SK-N-SH (cell line): Measurements from ENCODE around the gene HIPK3. TPM values are rescaled to one million over a fixed set of nuclear protein-coding genes. Genes with fewer than 3 reads are reported as not detected.
A peak's percentile ranks its signal among the peaks of the same experiment; 100 is the strongest.

Experiments
- CTCF ChIA-PET: fragments of 300-600, 350-600 bp; formaldehyde crosslinking; extraction: SDS; loops from one replicate; lab custom pipeline; 2021; lab: Yijun Ruan, JAX
- POLR2A ChIA-PET: fragments of 350-600 bp; sonication (Branson Sonifier 250); formaldehyde crosslinking; extraction: SDS; loops from one replicate; lab custom pipeline; 2020; ENCODE audit warnings: antibody characterized with exemption, inconsistent platforms; lab: Yijun Ruan, JAX
- DNase-seq: peaks from one replicate; pipeline ENCODE4 v3.0.0; 2012
- H2AFZ ChIP-seq: fragments of 200-600 bp; sonication (generic); 2 replicates; pipeline ENCODE4 v1.8.1; 2016; ENCODE audit warnings: antibody characterized with exemption, mild to moderate bottlenecking, low read depth
- H3F3A ChIP-seq: fragments of 200-600 bp; sonication (generic); replicated peaks from 2 replicates; pipeline ENCODE3; 2016; ENCODE audit warnings: antibody characterized with exemption, mild to moderate bottlenecking; ENCODE audit not compliant: insufficient read depth
- H3K27ac ChIP-seq, 2 experiments: fragments of 200-500 bp in 1 of 2; fragments of 200-600 bp in 1 of 2; sonication (Bioruptor generic) in 1 of 2; sonication (generic), shearing (Covaris generic) in 1 of 2; 2 replicates each; pipeline versions ENCODE4 v1.5.1 to v1.6.1; 2014 to 2016; ENCODE audit warnings: low read depth in 2 of 2, inconsistent platforms in 1 of 2, low read length in 1 of 2, mild to moderate bottlenecking in 1 of 2, mixed read lengths in 1 of 2
- H3K27me3 ChIP-seq: fragments of 200-600 bp; sonication (generic), shearing (Covaris generic); 2 replicates; pipeline ENCODE4 v1.6.1; 2016; ENCODE audit warnings: mixed run types; ENCODE audit not compliant: insufficient read depth
- H3K36me3 ChIP-seq, 2 experiments: fragments of 200-500 bp in 1 of 2; fragments of 200-600 bp in 1 of 2; sonication (Bioruptor generic) in 1 of 2; sonication (generic) in 1 of 2; replicated peaks in 1 of 2; 2 replicates each; pipeline versions ENCODE3 to v1.5.1; 2014 to 2016; ENCODE audit warnings: low read length in 1 of 2, mild to moderate bottlenecking in 1 of 2; ENCODE audit not compliant: insufficient read depth in 2 of 2, control insufficient read depth in 1 of 2
- H3K4me1 ChIP-seq, 2 experiments: fragments of 200-500 bp in 1 of 2; fragments of 200-600 bp in 1 of 2; sonication (Bioruptor generic) in 1 of 2; sonication (generic), shearing (Covaris generic) in 1 of 2; 2 replicates each; pipeline versions ENCODE4 v1.5.1 to v1.6.1; 2014 to 2016; ENCODE audit warnings: low read depth in 1 of 2, low read length in 1 of 2, mixed run types in 1 of 2; ENCODE audit not compliant: insufficient read depth in 2 of 2, control insufficient read depth in 1 of 2
- H3K4me2 ChIP-seq: fragments of 200-600 bp; sonication (generic), shearing (Covaris generic); 2 replicates; pipeline ENCODE4 v1.6.1; 2017; ENCODE audit warnings: mixed run types
- H3K4me3 ChIP-seq, 2 experiments: fragments of 200-500 bp in 1 of 2; fragments of 200-600 bp in 1 of 2; sonication (Bioruptor generic) in 1 of 2; sonication (generic), shearing (Covaris generic) in 1 of 2; 2 replicates each; pipeline versions ENCODE4 v1.5.1 to v1.8.1; 2014 to 2016; ENCODE audit warnings: low read depth in 2 of 2, inconsistent platforms in 1 of 2, low read length in 1 of 2, mild to moderate bottlenecking in 1 of 2, mixed read lengths in 1 of 2, moderate library complexity in 1 of 2
- H3K79me2 ChIP-seq: fragments of 200-600 bp; sonication (generic); 2 replicates; pipeline ENCODE4 v1.8.1; 2017; ENCODE audit warnings: mild to moderate bottlenecking; ENCODE audit not compliant: insufficient read depth
- H3K9ac ChIP-seq: fragments of 200-600 bp; sonication (generic); 2 replicates; pipeline ENCODE4 v1.6.1; 2017; ENCODE audit warnings: mixed run types
- H3K9me2 ChIP-seq: fragments of 200-600 bp; sonication (generic); 2 replicates; pipeline ENCODE4 v1.6.1; 2017; ENCODE audit warnings: mixed run types
- H3K9me3 ChIP-seq: fragments of 200-600 bp; sonication (generic); 2 replicates; pipeline ENCODE4 v1.6.1; 2017; ENCODE audit warnings: mixed run types, mild to moderate bottlenecking, moderate library complexity
- H4K20me1 ChIP-seq: fragments of 200-600 bp; sonication (generic); 2 replicates; pipeline ENCODE4 v1.6.1; 2017; ENCODE audit warnings: mild to moderate bottlenecking, mixed run types; ENCODE audit not compliant: insufficient read depth
- CHD2 ChIP-seq: fragments of 150-350 bp; IDR thresholded peaks from 2 replicates; pipeline ENCODE4 v1.6.1; 2018; ENCODE audit warnings: low read length; ENCODE audit not compliant: partially characterized antibody
- ELF1 ChIP-seq: IDR thresholded peaks from 2 replicates; pipeline ENCODE4 v1.4.0; 2012
- EZH2phosphoT487 ChIP-seq: fragments of 200-600 bp; sonication (generic); IDR thresholded peaks from 2 replicates; pipeline ENCODE4 v1.6.1; 2017; ENCODE audit warnings: low read depth, mixed run types, mild to moderate bottlenecking, antibody characterized with exemption, moderate library complexity, borderline replicate concordance
- FOSL2 ChIP-seq: IDR thresholded peaks from 2 replicates; pipeline ENCODE4 v1.4.0; 2012; ENCODE audit warnings: low read depth, mild to moderate bottlenecking, moderate library complexity, borderline replicate concordance
- FOXM1 ChIP-seq: IDR thresholded peaks from 2 replicates; pipeline ENCODE4 v1.4.0; 2012; ENCODE audit warnings: low read depth, mild to moderate bottlenecking
- GABPA ChIP-seq: IDR thresholded peaks from 2 replicates; pipeline ENCODE4 v1.4.0; 2012; ENCODE audit warnings: low read depth, mild to moderate bottlenecking
- IRF3 ChIP-seq: fragments of 150-350 bp; IDR thresholded peaks from 2 replicates; pipeline ENCODE4 v1.6.1; 2016; ENCODE audit warnings: mild to moderate bottlenecking, low read depth, low read length
- JUND ChIP-seq: IDR thresholded peaks from 2 replicates; pipeline ENCODE4 v1.4.0; 2012
- MEF2A ChIP-seq: IDR thresholded peaks from 2 replicates; pipeline ENCODE4 v1.4.0; 2012; ENCODE audit warnings: low read depth, borderline replicate concordance
- NFIC ChIP-seq: IDR thresholded peaks from 2 replicates; pipeline ENCODE4 v1.4.0; 2012; ENCODE audit warnings: borderline replicate concordance
- NRF1 ChIP-seq: IDR thresholded peaks from 2 replicates; pipeline ENCODE4 v1.6.1; 2012; ENCODE audit warnings: low read depth, mild to moderate bottlenecking, low read length
- POLR2AphosphoS5 ChIP-seq: IDR thresholded peaks from 2 replicates; pipeline ENCODE4 v1.6.1; 2012; ENCODE audit warnings: low read depth, low read length
- RAD21 ChIP-seq: IDR thresholded peaks from 2 replicates; pipeline ENCODE4 v1.6.1; 2012; ENCODE audit warnings: mild to moderate bottlenecking, low read length
- RCOR1 ChIP-seq: fragments of 150-350 bp; IDR thresholded peaks from 2 replicates; pipeline ENCODE4 v1.6.1; 2017; ENCODE audit warnings: antibody characterized with exemption, low read length
- RFX5 ChIP-seq: IDR thresholded peaks from 2 replicates; pipeline ENCODE4 v1.6.1; 2012; ENCODE audit warnings: mild to moderate bottlenecking, improper control_type of control experiment, low read length
- SMC3 ChIP-seq: IDR thresholded peaks from 2 replicates; pipeline ENCODE4 v1.6.1; 2012; ENCODE audit warnings: low read depth, low read length, improper control_type of control experiment
- TCF12 ChIP-seq: IDR thresholded peaks from 2 replicates; pipeline ENCODE4 v1.4.0; 2012
- TEAD4 ChIP-seq: IDR thresholded peaks from 2 replicates; pipeline ENCODE4 v1.4.0; 2012; ENCODE audit warnings: mild to moderate bottlenecking, borderline replicate concordance; ENCODE audit not compliant: insufficient read depth
- YY1 ChIP-seq: IDR thresholded peaks from 2 replicates; pipeline ENCODE4 v1.4.0; 2012; ENCODE audit warnings: low read depth, mild to moderate bottlenecking
- WGBS: methylation state at CpG from one replicate; pipeline ENCODE4 v1.1.6; 2017; ENCODE audit warnings: low lambda C conversion rate; 5-methylcytosine and 5-hydroxymethylcytosine counted together
- polyA plus RNA-seq, 3 experiments: library from polyadenylated mRNA; depleted of rRNA; stranded (reverse); fragments of >200 nt; gene quantifications; 2 replicates each; pipeline ENCODE4 v1.2.3, GENCODE V29; 2012
- TF ChIP-seq, protein P1 (sequence below): IDR thresholded peaks from 2 replicates; pipeline ENCODE4 v1.4.0; 2012; ENCODE audit warnings: low read depth
- TF ChIP-seq, protein P2 (sequence below): IDR thresholded peaks from 2 replicates; pipeline ENCODE4 v1.4.0; 2012; ENCODE audit warnings: low read depth, borderline replicate concordance
- TF ChIP-seq, protein P3 (sequence below): fragments of 200-600 bp; sonication (generic); IDR thresholded peaks from 2 replicates; pipeline ENCODE4 v1.6.1; 2017; ENCODE audit warnings: antibody characterized with exemption, mild to moderate bottlenecking, moderate library complexity
- TF ChIP-seq, protein P4 (sequence below): fragments of 150-350 bp; IDR thresholded peaks from 2 replicates; pipeline ENCODE4 v1.6.1; 2017; ENCODE audit warnings: antibody characterized with exemption, low read length, low read depth, borderline replicate concordance

HIPK3 gene
- polyA plus RNA-seq, 1 of the 3 experiments (the other 2 are of a cell fraction) = 5.2 TPM

DNA sequence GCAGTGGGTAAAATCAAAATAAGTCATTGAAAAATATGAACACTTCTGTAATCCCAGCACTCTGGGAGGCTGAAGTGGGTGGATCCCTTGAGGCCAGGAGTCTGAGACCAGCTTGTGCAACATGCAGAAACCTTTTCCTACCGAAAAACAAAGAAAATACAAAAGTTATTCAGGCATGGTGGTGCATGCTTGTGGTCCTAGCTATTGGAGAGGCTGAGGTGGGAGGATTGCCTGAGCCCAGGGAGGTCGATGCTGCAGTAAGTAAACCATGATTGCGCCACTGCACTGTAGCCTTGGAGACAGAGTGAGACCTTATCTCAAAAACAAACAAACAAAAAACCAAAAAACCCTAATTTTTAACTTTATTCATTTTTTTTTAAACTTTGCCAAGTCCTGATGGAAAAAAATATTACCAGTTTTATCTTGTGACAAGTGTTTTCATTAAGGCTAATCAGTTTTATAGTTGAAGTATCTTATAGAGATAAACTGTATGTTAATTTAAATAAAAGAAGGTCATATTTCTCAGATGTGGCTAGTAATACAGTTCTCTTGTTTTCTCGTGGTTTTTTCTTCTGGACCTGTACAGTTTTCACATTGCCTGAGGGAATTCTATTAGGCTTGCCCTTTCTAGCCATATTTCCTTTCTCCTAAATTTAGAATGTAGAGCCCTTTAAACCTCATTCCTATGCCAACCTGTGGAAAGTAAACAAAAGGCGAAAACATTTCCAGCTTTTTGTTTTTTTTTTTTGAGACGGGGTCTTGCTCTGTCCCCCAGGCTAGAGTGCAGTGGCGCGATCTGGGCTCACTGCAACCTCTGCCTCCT lies 9.4 kb downstream of the HIPK3 start (continued):
- TF ChIP-seq, protein P1, sequence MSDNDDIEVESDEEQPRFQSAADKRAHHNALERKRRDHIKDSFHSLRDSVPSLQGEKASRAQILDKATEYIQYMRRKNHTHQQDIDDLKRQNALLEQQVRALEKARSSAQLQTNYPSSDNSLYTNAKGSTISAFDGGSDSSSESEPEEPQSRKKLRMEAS = no peak
- TF ChIP-seq POLR2AphosphoS5 (no peak), IRF3 (no peak), YY1 (no peak), TEAD4 (no peak), ELF1 (no peak)

- H3K27me3 ChIP-seq = no peaks in the 10 kb centered on the region
- peaks cover 2 to 24% of the 10 kb centered on the region in 2 experiments; a peak in 2 of 4 replicates for H3K4me1 ChIP-seq
- H3K9me2 ChIP-seq = no peaks in the 10 kb centered on the region
- WGBS = 78% methylated on average over 4 of the region's 4 CpGs
- H2AFZ ChIP-seq = no peak overlapping the region
- H3K4me3 ChIP-seq = no peak overlapping the region
- POLR2A ChIA-PET = no interaction called here
- CTCF ChIA-PET = interaction anchor here (1.6 kb wide), 1 partner anchor 11 kb away, joined by 5 read pairs; no protein-coding TSS in a partner anchor
- peaks cover 98% of the 10 kb centered on the region for H3K79me2 ChIP-seq
- H3K36me3 ChIP-seq = no peaks in the 10 kb centered on the region
- peaks cover 12% of the 10 kb centered on the region for H3F3A ChIP-seq
- H3K9ac ChIP-seq = no peak overlapping the region
- peak overlapping the region; percentile 42; the same call in 1 of the 2 replicates for H3K4me2 ChIP-seq
- no peak for DNase-seq
- no peaks in the 10 kb centered on the region for H3K9me3 ChIP-seq
- peaks cover 91% of the 10 kb centered on the region for H4K20me1 ChIP-seq
- H3K27ac ChIP-seq = peak overlapping the region in 1 of 2 experiments; percentile 53; a peak in 1 of 4 replicates
- TF ChIP-seq, protein P2, sequence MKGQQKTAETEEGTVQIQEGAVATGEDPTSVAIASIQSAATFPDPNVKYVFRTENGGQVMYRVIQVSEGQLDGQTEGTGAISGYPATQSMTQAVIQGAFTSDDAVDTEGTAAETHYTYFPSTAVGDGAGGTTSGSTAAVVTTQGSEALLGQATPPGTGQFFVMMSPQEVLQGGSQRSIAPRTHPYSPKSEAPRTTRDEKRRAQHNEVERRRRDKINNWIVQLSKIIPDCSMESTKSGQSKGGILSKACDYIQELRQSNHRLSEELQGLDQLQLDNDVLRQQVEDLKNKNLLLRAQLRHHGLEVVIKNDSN = no peak
- no peak for TF ChIP-seq RFX5
- TF ChIP-seq, protein P3, sequence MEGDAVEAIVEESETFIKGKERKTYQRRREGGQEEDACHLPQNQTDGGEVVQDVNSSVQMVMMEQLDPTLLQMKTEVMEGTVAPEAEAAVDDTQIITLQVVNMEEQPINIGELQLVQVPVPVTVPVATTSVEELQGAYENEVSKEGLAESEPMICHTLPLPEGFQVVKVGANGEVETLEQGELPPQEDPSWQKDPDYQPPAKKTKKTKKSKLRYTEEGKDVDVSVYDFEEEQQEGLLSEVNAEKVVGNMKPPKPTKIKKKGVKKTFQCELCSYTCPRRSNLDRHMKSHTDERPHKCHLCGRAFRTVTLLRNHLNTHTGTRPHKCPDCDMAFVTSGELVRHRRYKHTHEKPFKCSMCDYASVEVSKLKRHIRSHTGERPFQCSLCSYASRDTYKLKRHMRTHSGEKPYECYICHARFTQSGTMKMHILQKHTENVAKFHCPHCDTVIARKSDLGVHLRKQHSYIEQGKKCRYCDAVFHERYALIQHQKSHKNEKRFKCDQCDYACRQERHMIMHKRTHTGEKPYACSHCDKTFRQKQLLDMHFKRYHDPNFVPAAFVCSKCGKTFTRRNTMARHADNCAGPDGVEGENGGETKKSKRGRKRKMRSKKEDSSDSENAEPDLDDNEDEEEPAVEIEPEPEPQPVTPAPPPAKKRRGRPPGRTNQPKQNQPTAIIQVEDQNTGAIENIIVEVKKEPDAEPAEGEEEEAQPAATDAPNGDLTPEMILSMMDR = no peak
- TF ChIP-seq SMC3 = no peak
- TF ChIP-seq GABPA = no peak
- no peak for TF ChIP-seq RCOR1
- TF ChIP-seq, protein P1 = no peak
- peak; percentile 37; the same call in 1 of the 2 replicates for TF ChIP-seq NFIC
- TF ChIP-seq TCF12 = peak; percentile 63
- no peak for TF ChIP-seq TEAD4
- peak; percentile 39; the same call in 1 of the 2 replicates for TF ChIP-seq JUND
- no peak for TF ChIP-seq NRF1
- no peak for TF ChIP-seq FOXM1
- no peak for TF ChIP-seq YY1
- TF ChIP-seq, protein P4, sequence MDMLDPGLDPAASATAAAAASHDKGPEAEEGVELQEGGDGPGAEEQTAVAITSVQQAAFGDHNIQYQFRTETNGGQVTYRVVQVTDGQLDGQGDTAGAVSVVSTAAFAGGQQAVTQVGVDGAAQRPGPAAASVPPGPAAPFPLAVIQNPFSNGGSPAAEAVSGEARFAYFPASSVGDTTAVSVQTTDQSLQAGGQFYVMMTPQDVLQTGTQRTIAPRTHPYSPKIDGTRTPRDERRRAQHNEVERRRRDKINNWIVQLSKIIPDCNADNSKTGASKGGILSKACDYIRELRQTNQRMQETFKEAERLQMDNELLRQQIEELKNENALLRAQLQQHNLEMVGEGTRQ = no peak
- TF ChIP-seq FOSL2 = 0 out of 2 replicates have a peak, but pooled peaks have one; percentile 12
- no peak for TF ChIP-seq CHD2
- TF ChIP-seq EZH2phosphoT487 = no peak
- TF ChIP-seq RAD21 = no peak
- TF ChIP-seq MEF2A = no peak
Observed at GRCh38 chr11:33268945-33269540, 11.9 kb downstream of the HIPK3 start.
